ENCODE measurements around the gene MROH7. TPM values are rescaled to one million over a fixed set of nuclear protein-coding genes. Genes with fewer than 3 reads are reported as not detected.
A peak's percentile ranks its signal among the peaks of the same experiment; 100 is the strongest.

Gene MROH7
- total and polyA plus RNA-seq, 9 of the 15 experiments (the other 6 are each of a cell fraction or from before 2014, with no cell fraction given), result not detected

- ChIA-PET CTCF (ENCODE audit: low intra/inter-chr PET ratio) (no interaction called here), POLR2A (no interaction called here)
- Histone ChIP-seq H3K4me1 (replicated peaks in 1 of 2; ENCODE audit: control insufficient read depth in 2 of 2, insufficient read depth in 2 of 2, low read length in 2 of 2) (no peaks in the 10 kb centered on the region), H3K27me3 (ENCODE audit: control insufficient read depth in 2 of 2, insufficient read depth in 2 of 2, low read length in 2 of 2) (peaks cover 5 to 9% of the 10 kb centered on the region in 2 experiments; a peak in 3 of 5 replicates), H3K4me2 (ENCODE audit: insufficient read depth, low read length) (no peak overlapping the region), H3K9me1 (ENCODE audit: control insufficient read depth, insufficient read depth, low read length) (no peaks in the 10 kb centered on the region), H3K27ac (ENCODE audit: extremely low read depth, low read depth, low read length) (no peak overlapping the region), H3K9me3 (replicated peaks; ENCODE audit: control insufficient read depth, insufficient read depth, low read depth, low read length) (no peaks in the 10 kb centered on the region; the same call in none of the 2 replicates), H2AFZ (ENCODE audit: low read depth, low read length) (no peak overlapping the region), H3K36me3 (ENCODE audit: control insufficient read depth, insufficient read depth, low read length) (no peaks in the 10 kb centered on the region), H3K4me3 (no peak overlapping the region), H3K79me2 (ENCODE audit: control insufficient read depth, insufficient read depth, low read length) (no peaks in the 10 kb centered on the region), H4K20me1 (replicated peaks; ENCODE audit: control insufficient read depth, insufficient read depth, low read length) (no peaks in the 10 kb centered on the region), H3K9ac (ENCODE audit: insufficient read depth in 1 of 2, low read depth in 2 of 2, low read length in 2 of 2) (no peak overlapping the region)
- in situ Hi-C loops (cut with MboI), result no loop called here
- 2% methylated on average over 2 of the region's 2 CpGs for WGBS (ENCODE audit: insufficient coverage, low coverage, missing lambda C conversion rate)
- ATAC-seq (no peak), DNase-seq (ENCODE audit: extremely low read depth in 1 of 4, low spot score in 3 of 4) (no peak), FAIRE-seq (no peak)
- TF ChIP-seq KDM1A (IDR thresholded peaks at IDR 0.05), result 0 out of 4 replicates have a peak, but pooled peaks of 1 of the 2 experiments have one; percentile 19
- no peak for TF ChIP-seq HNRNPUL1 (IDR thresholded peaks at IDR 0.05; ENCODE audit: low read length)
- TF ChIP-seq BCOR (IDR thresholded peaks at IDR 0.05), result peak; percentile 36; the same call in 1 of the 2 replicates
- peak; percentile 80 for TF ChIP-seq TRIM28 (IDR thresholded peaks at IDR 0.05)
- peak; percentile 89 for TF ChIP-seq RBM25 (IDR thresholded peaks at IDR 0.05; ENCODE audit: low read depth, low read length, severe bottlenecking)
- BruUV-seq (replicated peaks), result no TSS peak
- intact Hi-C loops (cut with micrococcal nuclease), result no loop called here
Observed at GRCh38 chr1:54658164-54658913, 16.8 kb downstream of the MROH7 start.

- 0% methylated on average over 4 of the region's 4 CpGs for WGBS (ENCODE audit: insufficient coverage, low coverage, missing lambda C conversion rate)
- H4K20me1 ChIP-seq (replicated peaks; ENCODE audit: control insufficient read depth, insufficient read depth, low read length), result no peaks in the 10 kb centered on the region
- BruUV-seq (replicated peaks), result no TSS peak
- peak in 1 of 4 experiments; percentile 23 for DNase-seq (ENCODE audit: extremely low read depth in 1 of 4, low spot score in 3 of 4)
- no peak for FAIRE-seq
- H3K27ac ChIP-seq (ENCODE audit: extremely low read depth, low read depth, low read length), result no peak overlapping the region
- CTCF ChIA-PET (ENCODE audit: low intra/inter-chr PET ratio), result interaction anchor here (0.6 to 1.2 kb wide), 4 partner anchors 403 to 594 kb away, joined by 3 to 8 read pairs (median 3); no protein-coding TSS in a partner anchor
- no peak overlapping the region for H2AFZ ChIP-seq (ENCODE audit: low read depth, low read length)
- no peak overlapping the region for H3K9ac ChIP-seq (ENCODE audit: insufficient read depth in 1 of 2, low read depth in 2 of 2, low read length in 2 of 2)
- H3K4me1 ChIP-seq (replicated peaks in 1 of 2; ENCODE audit: control insufficient read depth in 2 of 2, insufficient read depth in 2 of 2, low read length in 2 of 2), result no peaks in the 10 kb centered on the region
- peak; percentile 53 for ATAC-seq
- H3K9me3 ChIP-seq (replicated peaks; ENCODE audit: control insufficient read depth, insufficient read depth, low read depth, low read length), result no peaks in the 10 kb centered on the region; the same call in 1 of the 2 replicates
- POLR2A ChIA-PET, result interaction anchor here (0.6 kb wide), 1 partner anchor 599 kb away, joined by 3 read pairs; no protein-coding TSS in a partner anchor
- no peaks in the 10 kb centered on the region for H3K79me2 ChIP-seq (ENCODE audit: control insufficient read depth, insufficient read depth, low read length)
- in situ Hi-C loops (cut with MboI), result no loop called here
- H3K4me3 ChIP-seq, result no peak overlapping the region
- no peaks in the 10 kb centered on the region for H3K9me1 ChIP-seq (ENCODE audit: control insufficient read depth, insufficient read depth, low read length)
- intact Hi-C loops (cut with micrococcal nuclease), result loop anchor here (2.0 to 10.0 kb wide), 2 partner anchors 153 to 539 kb away; no protein-coding TSS in a partner anchor
- peaks cover 0 to 5% of the 10 kb centered on the region in 2 experiments; a peak in 3 of 5 replicates for H3K27me3 ChIP-seq (ENCODE audit: control insufficient read depth in 2 of 2, insufficient read depth in 2 of 2, low read length in 2 of 2)
- no peaks in the 10 kb centered on the region for H3K36me3 ChIP-seq (ENCODE audit: control insufficient read depth, insufficient read depth, low read length)
- no peak overlapping the region for H3K4me2 ChIP-seq (ENCODE audit: insufficient read depth, low read length)
- TF ChIP-seq REST (IDR thresholded peaks at IDR 0.05; ENCODE audit: borderline replicate concordance), result peak; percentile 65; the same call in 1 of the 2 replicates
- TF ChIP-seq REST (CRISPR knock-in tag; IDR thresholded peaks at IDR 0.05; ENCODE audit: low read depth), result no peak
Observed at GRCh38 chr1:54663725-54664124, 22.1 kb downstream of the MROH7 start.
